Activated CD4-positive, alpha-beta T cell treated with anti-CD3 and anti-CD28 coated beads for 36 hours (primary cell): ENCODE measurements around the gene TMEM37. TPM values are rescaled to one million over a fixed set of nuclear protein-coding genes. Genes with fewer than 3 reads are reported as not detected.
"Not testable (repeated sequence)": the region's sequence is repeated elsewhere in the genome, so short reads cannot be mapped to it uniquely, and the experiment has no call there.

ENCODE experiments used
- ATAC-seq: fragments of 200-7000 bp; cut with Tn5 transposase; one replicate; pipeline ENCODE4 v1.10.0; 2021; ENCODE audit warnings: mild to moderate bottlenecking, moderate library complexity
- CTCF ChIA-PET: fragments of 350-600 bp; sonication (Branson Sonifier 250); formaldehyde crosslinking; loops from one replicate; lab custom pipeline; 2021; ENCODE audit warnings: antibody characterized with exemption; lab: Charles Lee
- POLR2A ChIA-PET: fragments of 350-600 bp; sonication (Branson Sonifier 250); formaldehyde crosslinking; loops from one replicate; lab custom pipeline; 2021; ENCODE audit warnings: antibody characterized with exemption, inconsistent platforms; lab: Charles Lee
- DNase-seq: peaks from one replicate; pipeline ENCODE4 v3.0.0-alpha.2; 2020
- H3K27ac Mint-ChIP-seq: one replicate; pipeline ENCODE4 v1.8.0; 2021; ENCODE audit warnings: mixed read lengths
- H3K27me3 Mint-ChIP-seq: one replicate; pipeline ENCODE4 v1.8.0; 2021; ENCODE audit warnings: mixed read lengths
- H3K36me3 Mint-ChIP-seq: one replicate; pipeline ENCODE4 v1.8.0; 2021; ENCODE audit warnings: low read depth, mixed read lengths
- H3K4me1 Mint-ChIP-seq: one replicate; pipeline ENCODE4 v1.8.0; 2021; ENCODE audit warnings: mixed read lengths
- H3K4me3 Mint-ChIP-seq: one replicate; pipeline ENCODE4 v1.8.0; 2021; ENCODE audit warnings: mild to moderate bottlenecking, moderate library complexity, mixed read lengths
- H3K9me3 Mint-ChIP-seq: one replicate; pipeline ENCODE4 v1.8.0; 2021; ENCODE audit warnings: low read depth, mixed read lengths
- intact Hi-C, 2 experiments: fragments of 100-400 bp; cut with DNase I in 1 of 2; cut with micrococcal nuclease in 1 of 2; formaldehyde crosslinking; loops; one replicate each; pipeline versions ENCODE4 v1.14.2 to v1.15.1; 2022 to 2024; cut with DNase I, micrococcal nuclease
- total RNA-seq, 2 experiments: library from RNA; stranded (reverse); gene quantifications; one replicate each; pipeline ENCODE4 v1.2.3, GENCODE V29; 2021

The TMEM37 gene
- total RNA-seq, 2 experiments from 2014 or later = not detected

- POLR2A ChIA-PET = no interaction called here
- Mint-ChIP-seq H3K4me1 (no peaks in the 10 kb centered on the region), H3K4me3 (no peak overlapping the region), H3K27ac (no peak overlapping the region), H3K36me3 (no peaks in the 10 kb centered on the region), H3K27me3 (peaks cover 4% of the 10 kb centered on the region), H3K9me3 (no peaks in the 10 kb centered on the region)
- CTCF ChIA-PET = no interaction called here
- ATAC-seq (no peak), DNase-seq (no peak)
- intact Hi-C loops = loop anchor here in 1 of 2 experiments (10.0 kb wide), 1 partner anchor 262 kb away; no protein-coding TSS in a partner anchor
Measured at GRCh38 chr2:119402645-119403560, 28.8 kb upstream of the TMEM37 start.

GRCh38 chr2:119403618-119404017, 28.0 kb upstream of the TMEM37 start:
- H3K4me1 Mint-ChIP-seq, DNase-seq, CTCF ChIA-PET, H3K27ac Mint-ChIP-seq, H3K27me3 Mint-ChIP-seq, H3K36me3 Mint-ChIP-seq, POLR2A ChIA-PET, H3K9me3 Mint-ChIP-seq, ATAC-seq, H3K4me3 Mint-ChIP-seq: not testable (repeated sequence)
- intact Hi-C loops = loop anchor here in 1 of 2 experiments (10.0 kb wide), 1 partner anchor 261 kb away; no protein-coding TSS in a partner anchor

GRCh38 chr2:119405151-119405550, 26.5 kb upstream of the TMEM37 start:
- CTCF ChIA-PET = interaction anchor here (0.8 to 2.8 kb wide), 2 partner anchors 72 to 1095 kb away, joined by 3 to 24 read pairs; no protein-coding TSS in a partner anchor
- intact Hi-C loops = loop anchor here in 1 of 2 experiments (10.0 kb wide), 1 partner anchor 260 kb away; no protein-coding TSS in a partner anchor

GRCh38 chr2:119407430-119408220, 24.0 kb upstream of the TMEM37 start:
- H3K9me3 Mint-ChIP-seq = no peaks in the 10 kb centered on the region
- peaks cover 2% of the 10 kb centered on the region for H3K27me3 Mint-ChIP-seq
- POLR2A ChIA-PET = no interaction called here
- no peaks in the 10 kb centered on the region for H3K4me1 Mint-ChIP-seq
- CTCF ChIA-PET = interaction anchor here (2.8 to 3.9 kb wide), 2 partner anchors 70 kb away, joined by 24 to 43 read pairs; no protein-coding TSS in a partner anchor
- no peak overlapping the region for H3K4me3 Mint-ChIP-seq
- peak; percentile 56 for DNase-seq
- intact Hi-C loops = loop anchor here (1.0 to 10.0 kb wide), 3 partner anchors 69 to 257 kb away; no protein-coding TSS in a partner anchor
- no peak overlapping the region for H3K27ac Mint-ChIP-seq
- peak; percentile 42 for ATAC-seq
- H3K36me3 Mint-ChIP-seq = no peaks in the 10 kb centered on the region

More at GRCh38 chr2:119405151-119405550, 26.5 kb upstream of the TMEM37 start:
- Mint-ChIP-seq H3K4me3 (no peak overlapping the region), H3K9me3 (no peaks in the 10 kb centered on the region), H3K27me3 (peaks cover 2% of the 10 kb centered on the region), H3K36me3 (no peaks in the 10 kb centered on the region), H3K4me1 (no peaks in the 10 kb centered on the region), H3K27ac (no peak overlapping the region)
- DNase-seq = no peak
- ATAC-seq = no peak
- POLR2A ChIA-PET = no interaction called here

GRCh38 chr2:119408221-119408619, 23.4 kb upstream of the TMEM37 start:
- no peak for ATAC-seq
- CTCF ChIA-PET = interaction anchor here (3.9 kb wide), 1 partner anchor 69 kb away, joined by 43 read pairs; no protein-coding TSS in a partner anchor
- intact Hi-C loops = loop anchor here in 1 of 2 experiments (10.0 kb wide), 1 partner anchor 257 kb away; no protein-coding TSS in a partner anchor

GRCh38 chr2:119409506-119409905, 22.1 kb upstream of the TMEM37 start:
- Mint-ChIP-seq H3K27ac (no peak overlapping the region), H3K4me1 (no peaks in the 10 kb centered on the region), H3K9me3 (no peaks in the 10 kb centered on the region), H3K4me3 (no peak overlapping the region), H3K27me3 (no peaks in the 10 kb centered on the region), H3K36me3 (no peaks in the 10 kb centered on the region)
- ATAC-seq (no peak), DNase-seq (no peak)
- ChIA-PET POLR2A (no interaction called here), CTCF (interaction anchor here (1.0 to 3.9 kb wide), 2 partner anchors 68 to 254 kb away, joined by 3 to 43 read pairs; no protein-coding TSS in a partner anchor)
- intact Hi-C loops = loop anchor here in 1 of 2 experiments (10.0 kb wide), 1 partner anchor 255 kb away; no protein-coding TSS in a partner anchor

More at GRCh38 chr2:119408221-119408619, 23.4 kb upstream of the TMEM37 start:
- Mint-ChIP-seq H3K36me3 (no peaks in the 10 kb centered on the region), H3K4me3 (no peak overlapping the region), H3K4me1 (no peaks in the 10 kb centered on the region), H3K9me3 (no peaks in the 10 kb centered on the region), H3K27ac (no peak overlapping the region), H3K27me3 (peaks cover 2% of the 10 kb centered on the region)
- no peak for DNase-seq
- POLR2A ChIA-PET = no interaction called here

GRCh38 chr2:119414894-119415293, 16.8 kb upstream of the TMEM37 start:
- Mint-ChIP-seq H3K4me1 (no peaks in the 10 kb centered on the region), H3K9me3 (no peaks in the 10 kb centered on the region), H3K27ac (no peak overlapping the region), H3K4me3 (no peak overlapping the region), H3K27me3 (peaks cover 6% of the 10 kb centered on the region), H3K36me3 (no peaks in the 10 kb centered on the region)
- CTCF ChIA-PET = interaction anchor here (1.8 kb wide), 1 partner anchor 62 kb away, joined by 4 read pairs; no protein-coding TSS in a partner anchor
- POLR2A ChIA-PET = no interaction called here
- DNase-seq (no peak), ATAC-seq (no peak)
- intact Hi-C loops = loop anchor here in 1 of 2 experiments (5.0 kb wide), 1 partner anchor 48 kb away; the partner anchor contains the start of genes C2orf76 and DBI

- no peaks in the 10 kb centered on the region for H3K4me1 Mint-ChIP-seq
- intact Hi-C loops = loop anchor here in 1 of 2 experiments (5.0 kb wide), 1 partner anchor 48 kb away; the partner anchor contains the start of genes C2orf76 and DBI
- no peak overlapping the region for H3K4me3 Mint-ChIP-seq
- ChIA-PET POLR2A (no interaction called here), CTCF (interaction anchor here (0.6 kb wide), 1 partner anchor 72 kb away, joined by 4 read pairs; no protein-coding TSS in a partner anchor)
- DNase-seq = no peak
- ATAC-seq = no peak
- no peak overlapping the region for H3K27ac Mint-ChIP-seq
- H3K27me3 Mint-ChIP-seq = peaks cover 9% of the 10 kb centered on the region
- no peaks in the 10 kb centered on the region for H3K36me3 Mint-ChIP-seq
- H3K9me3 Mint-ChIP-seq = no peaks in the 10 kb centered on the region
Measured at GRCh38 chr2:119415630-119416029, 16.0 kb upstream of the TMEM37 start.

GRCh38 chr2:119416299-119416923, 15.2 kb upstream of the TMEM37 start:
- H3K27ac Mint-ChIP-seq = no peak overlapping the region
- H3K4me3 Mint-ChIP-seq = no peak overlapping the region
- H3K9me3 Mint-ChIP-seq = no peaks in the 10 kb centered on the region
- DNase-seq = no peak
- no peaks in the 10 kb centered on the region for H3K4me1 Mint-ChIP-seq
- POLR2A ChIA-PET = no interaction called here
- no peak for ATAC-seq
- intact Hi-C loops = loop anchor here in 1 of 2 experiments (5.0 kb wide), 1 partner anchor 49 kb away; the partner anchor contains the start of genes C2orf76 and DBI
- H3K27me3 Mint-ChIP-seq = peaks cover 9% of the 10 kb centered on the region
- no peaks in the 10 kb centered on the region for H3K36me3 Mint-ChIP-seq
- CTCF ChIA-PET = interaction anchor here (0.6 to 0.7 kb wide), 2 partner anchors 60 to 1046 kb away, joined by 3 to 4 read pairs; no protein-coding TSS in a partner anchor

GRCh38 chr2:119417908-119418307, 13.7 kb upstream of the TMEM37 start:
- H3K27me3 Mint-ChIP-seq = peaks cover 16% of the 10 kb centered on the region
- DNase-seq = no peak
- no peak overlapping the region for H3K27ac Mint-ChIP-seq
- H3K36me3 Mint-ChIP-seq = no peaks in the 10 kb centered on the region
- intact Hi-C loops = loop anchor here in 1 of 2 experiments (5.0 kb wide), 1 partner anchor 51 kb away; the partner anchor contains the start of genes C2orf76 and DBI
- CTCF ChIA-PET = no interaction called here
- POLR2A ChIA-PET = no interaction called here
- no peak overlapping the region for H3K4me3 Mint-ChIP-seq
- peaks cover 5% of the 10 kb centered on the region for H3K9me3 Mint-ChIP-seq
- no peak for ATAC-seq
- no peaks in the 10 kb centered on the region for H3K4me1 Mint-ChIP-seq
